HCT116 (cell line): Measurements from ENCODE around the gene P3H3.

Source experiments
- ATF3 ChIP-seq: IDR thresholded peaks from 2 replicates; pipeline ENCODE4 v1.6.1; 2012
- CTCF ChIP-seq, 3 experiments: fragments of 200-600 bp in 1 of 3; sonication (generic) in 1 of 3; IDR thresholded peaks in 2 of 3; conservative IDR thresholded peaks in 1 of 3; 2 replicates each; pipeline ENCODE4 v1.5.1; 2012 to 2017; ENCODE audit warnings: low read depth in 2 of 3, low read length in 2 of 3, antibody characterized with exemption in 1 of 3, borderline replicate concordance in 1 of 3, control low read depth in 1 of 3, mild to moderate bottlenecking in 1 of 3, mixed read lengths in 1 of 3, mixed run types in 1 of 3, moderate library complexity in 1 of 3; ENCODE audit not compliant: insufficient read depth in 1 of 3
- EGR1 ChIP-seq: IDR thresholded peaks from 2 replicates; pipeline ENCODE4 v1.6.1; 2012; ENCODE audit warnings: low read depth
- EZH2phosphoT487 ChIP-seq: fragments of 200-600 bp; IDR thresholded peaks from 2 replicates; pipeline ENCODE4 v1.6.1; 2018; ENCODE audit warnings: antibody characterized with exemption, borderline replicate concordance
- JUND ChIP-seq: IDR thresholded peaks from 2 replicates; pipeline ENCODE4 v1.6.1; 2012
- POLR2A ChIP-seq: IDR thresholded peaks from 2 replicates; pipeline ENCODE4 v1.7.0; 2011; ENCODE audit warnings: borderline replicate concordance; ENCODE audit not compliant: insufficient read depth, insufficient read length; ENCODE audit errors: extremely low read depth
- POLR2AphosphoS5 ChIP-seq: IDR thresholded peaks from 2 replicates; pipeline ENCODE4 v1.6.1; 2011; ENCODE audit warnings: mild to moderate bottlenecking, low read depth, low read length, moderate library complexity
- RAD21 ChIP-seq: IDR thresholded peaks from 2 replicates; pipeline ENCODE4 v1.6.1; 2012; ENCODE audit warnings: low read depth, mild to moderate bottlenecking
- SP1 ChIP-seq: IDR thresholded peaks from 2 replicates; pipeline ENCODE4 v1.6.1; 2012; ENCODE audit warnings: low read depth
- TF ChIP-seq, protein P1 (sequence below): IDR thresholded peaks from 2 replicates; pipeline ENCODE4 v1.6.1; 2011; ENCODE audit warnings: mild to moderate bottlenecking, low read length, moderate library complexity; ENCODE audit not compliant: insufficient replicate concordance; ENCODE audit errors: extremely low read depth

- no peak for TF ChIP-seq SP1
- TF ChIP-seq POLR2AphosphoS5, result peak; percentile 85
- no peak for TF ChIP-seq CTCF (IDR thresholded peaks at IDR 0.05 in 2 of 3, conservative IDR thresholded peaks at IDR 0.05 in 1 of 3; ENCODE audit: borderline replicate concordance in 1 of 3, insufficient read depth in 1 of 3, low read depth in 2 of 3, low read length in 2 of 3)
- peak; percentile 81 for TF ChIP-seq POLR2A
- TF ChIP-seq RAD21, result no peak
- no peak for TF ChIP-seq EZH2phosphoT487
- TF ChIP-seq ATF3, result no peak
- TF ChIP-seq, protein P1, sequence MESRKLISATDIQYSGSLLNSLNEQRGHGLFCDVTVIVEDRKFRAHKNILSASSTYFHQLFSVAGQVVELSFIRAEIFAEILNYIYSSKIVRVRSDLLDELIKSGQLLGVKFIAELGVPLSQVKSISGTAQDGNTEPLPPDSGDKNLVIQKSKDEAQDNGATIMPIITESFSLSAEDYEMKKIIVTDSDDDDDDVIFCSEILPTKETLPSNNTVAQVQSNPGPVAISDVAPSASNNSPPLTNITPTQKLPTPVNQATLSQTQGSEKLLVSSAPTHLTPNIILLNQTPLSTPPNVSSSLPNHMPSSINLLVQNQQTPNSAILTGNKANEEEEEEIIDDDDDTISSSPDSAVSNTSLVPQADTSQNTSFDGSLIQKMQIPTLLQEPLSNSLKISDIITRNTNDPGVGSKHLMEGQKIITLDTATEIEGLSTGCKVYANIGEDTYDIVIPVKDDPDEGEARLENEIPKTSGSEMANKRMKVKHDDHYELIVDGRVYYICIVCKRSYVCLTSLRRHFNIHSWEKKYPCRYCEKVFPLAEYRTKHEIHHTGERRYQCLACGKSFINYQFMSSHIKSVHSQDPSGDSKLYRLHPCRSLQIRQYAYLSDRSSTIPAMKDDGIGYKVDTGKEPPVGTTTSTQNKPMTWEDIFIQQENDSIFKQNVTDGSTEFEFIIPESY, result no peak
- no peak for TF ChIP-seq JUND
- no peak for TF ChIP-seq EGR1
Measured at GRCh38 chr12:6827437-6827911, 733 bp upstream of the P3H3 start.
